ENCODE results near the gene PON3. TPM values are rescaled to one million over a fixed set of nuclear protein-coding genes. Genes with fewer than 3 reads are reported as not detected.

The PON3 gene
- polyA plus RNA-seq, 3 donors, result 2.2 to 2.5 (median 2.3) TPM

- no peak for DNase-seq (ENCODE audit: extremely low read depth in 1 of 11, low read depth in 9 of 11, low spot score in 4 of 11)
Measured at GRCh38 chr7:95373323-95373722, 22.9 kb downstream of the PON3 start.

DNA sequence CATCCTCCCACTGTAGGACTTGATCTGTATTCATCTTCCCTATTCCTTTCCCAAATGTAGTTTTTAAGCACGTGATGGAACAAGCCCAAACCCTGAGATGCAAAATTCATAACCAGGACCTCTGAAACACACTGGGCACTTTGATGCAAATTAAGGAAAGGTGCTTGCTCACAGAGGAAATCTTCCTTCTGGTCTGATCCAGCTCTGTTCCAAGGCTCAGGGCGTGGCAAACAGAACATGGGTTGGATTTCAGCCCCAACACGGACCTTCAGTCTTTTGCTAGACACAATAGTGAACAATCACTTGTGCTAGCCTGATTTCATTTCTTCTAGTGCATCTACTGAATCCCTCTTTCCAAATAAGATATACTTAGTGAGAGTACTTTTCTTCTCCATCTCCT, 27.9 kb downstream of the PON3 start:
- no peak for DNase-seq (ENCODE audit: extremely low read depth in 1 of 11, low read depth in 9 of 11, low spot score in 4 of 11)

DNA sequence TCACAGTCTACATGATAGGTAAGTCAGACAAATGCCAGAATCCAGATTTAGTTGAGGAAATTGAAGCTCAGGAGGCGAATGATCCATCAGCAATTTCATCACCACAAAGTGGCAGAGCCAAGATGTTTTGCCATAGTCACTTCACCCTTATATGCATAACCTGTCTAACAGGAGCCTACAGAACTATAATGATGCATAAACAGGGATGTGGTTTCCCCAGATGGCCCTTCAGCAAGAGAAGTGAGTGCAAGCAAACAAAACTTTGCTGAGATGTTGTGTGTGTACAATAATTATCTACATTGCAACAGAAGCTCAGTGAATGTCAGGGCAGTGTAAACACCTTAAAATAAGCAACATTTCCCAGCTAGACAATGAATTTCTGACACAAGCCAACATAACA, 28.6 kb downstream of the PON3 start:
- no peak for DNase-seq (ENCODE audit: extremely low read depth in 1 of 11, low read depth in 9 of 11, low spot score in 4 of 11)

GRCh38 chr7:95365151-95365550, 31.0 kb downstream of the PON3 start:
- DNase-seq (ENCODE audit: extremely low read depth in 1 of 11, low read depth in 9 of 11, low spot score in 4 of 11), result no peak

DNA sequence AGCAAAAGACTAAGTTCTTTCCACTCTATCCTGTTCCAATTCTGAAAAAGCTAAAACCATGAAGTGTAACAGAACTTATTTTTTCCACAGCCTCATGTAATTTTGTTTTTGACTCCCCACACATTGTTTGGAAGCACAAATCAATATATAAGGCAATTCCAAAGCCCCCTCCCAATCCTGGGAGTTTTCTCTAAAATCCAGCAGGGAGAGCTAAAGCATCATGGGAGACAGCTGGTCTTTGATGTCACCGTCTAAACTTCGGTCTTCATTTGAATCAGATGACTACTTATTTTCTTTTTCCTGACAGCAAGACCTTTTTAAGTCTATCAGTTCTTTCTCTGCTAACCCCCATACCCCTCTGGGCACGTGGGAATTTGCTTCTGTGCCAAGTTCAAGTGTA, 38.6 kb downstream of the PON3 start:
- DNase-seq (ENCODE audit: extremely low read depth in 1 of 11, low read depth in 9 of 11, low spot score in 4 of 11), result no peak

DNA sequence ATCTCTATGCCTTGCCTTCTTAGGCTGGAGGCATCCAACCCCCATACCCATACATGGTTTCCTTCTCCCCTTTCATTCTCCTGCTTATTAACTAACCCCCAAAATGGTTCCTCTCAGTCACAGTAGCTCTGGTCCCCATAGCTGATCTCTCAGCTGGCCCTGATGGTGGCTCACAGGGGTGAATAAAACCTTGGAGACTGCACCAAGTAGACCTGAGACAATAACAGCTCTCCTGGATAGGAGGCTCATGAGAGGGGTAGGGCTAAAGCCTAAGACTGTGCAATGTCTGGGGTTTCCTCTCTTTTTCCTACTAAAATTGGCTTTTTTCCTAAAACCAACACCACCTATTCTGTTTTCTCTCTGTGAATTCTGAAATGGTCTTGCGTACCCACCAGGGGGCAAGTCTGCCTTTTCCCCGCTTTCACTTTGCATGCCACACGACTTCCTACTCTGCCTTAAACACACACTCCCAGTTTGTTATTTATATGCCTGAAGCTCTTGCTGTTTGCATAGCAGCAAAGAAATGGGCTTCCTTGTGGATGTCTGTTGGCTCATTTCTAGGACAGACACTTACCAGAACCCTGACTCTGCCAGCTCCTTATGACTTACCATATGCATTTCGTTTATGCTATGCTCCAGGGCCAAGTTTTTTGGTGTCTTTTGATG, 53.4 kb downstream of the PON3 start:
- DNase-seq (ENCODE audit: extremely low read depth in 1 of 11, low read depth in 9 of 11, low spot score in 4 of 11), result no peak

DNA sequence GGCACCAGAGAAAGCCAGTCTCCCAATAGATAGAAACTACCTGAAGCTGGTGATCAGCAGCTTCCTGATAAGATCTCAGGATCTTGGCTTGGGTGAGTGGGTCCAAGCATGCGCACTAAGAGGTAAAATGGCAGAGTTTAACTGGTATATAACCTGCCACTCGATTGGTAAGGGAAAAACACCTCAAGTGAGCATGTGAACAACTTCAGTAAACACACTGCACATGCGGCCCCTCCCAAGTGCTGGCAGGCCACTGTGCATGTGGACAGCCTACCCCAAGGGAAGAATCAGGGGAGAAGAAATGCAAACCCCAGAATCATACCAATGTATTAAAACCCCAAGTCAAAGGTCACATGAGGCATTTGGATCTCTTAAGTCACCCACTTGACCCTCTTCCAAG, 54.1 kb downstream of the PON3 start:
- DNase-seq (ENCODE audit: extremely low read depth in 1 of 11, low read depth in 9 of 11, low spot score in 4 of 11), result no peak

DNA sequence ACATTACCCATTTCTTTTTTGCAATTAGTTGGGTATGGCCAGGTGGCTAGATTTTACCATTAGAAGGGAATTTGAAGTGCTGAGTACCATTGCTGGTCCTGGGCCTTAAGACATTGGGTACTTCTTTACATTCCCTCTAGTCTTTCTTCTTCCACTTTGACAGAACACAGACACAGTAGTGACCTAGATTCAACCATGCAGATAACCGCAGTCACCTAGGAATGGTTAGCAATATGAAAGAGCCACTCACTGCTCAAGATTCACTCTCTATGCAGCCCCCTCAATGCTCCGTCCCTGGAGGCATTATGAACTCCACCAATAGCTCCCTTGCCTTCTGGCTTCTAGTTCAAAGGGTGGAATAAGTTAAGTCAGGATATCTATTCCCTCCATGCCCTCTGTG, 55.7 kb downstream of the PON3 start:
- DNase-seq (ENCODE audit: extremely low read depth in 1 of 11, low read depth in 9 of 11, low spot score in 4 of 11), result no peak

DNA sequence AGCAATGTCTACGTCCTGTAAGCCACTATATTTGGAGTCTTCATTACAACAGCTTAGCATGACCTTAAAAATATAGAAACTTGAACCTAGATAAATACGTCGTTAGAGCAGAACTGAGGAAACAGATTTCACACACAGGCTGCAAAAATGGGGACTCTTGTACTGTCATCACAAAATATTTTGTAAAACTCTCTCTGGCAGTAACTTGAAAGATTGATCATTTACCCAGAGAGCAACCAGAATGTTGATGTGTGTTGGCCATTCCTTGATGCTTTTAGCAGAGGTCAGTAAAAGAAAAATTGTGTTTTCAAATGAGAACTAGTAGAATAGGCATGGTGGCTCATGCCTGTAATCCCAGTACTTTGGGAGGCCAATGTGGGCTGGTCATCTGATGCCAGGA, 57.3 kb downstream of the PON3 start:
- no peak for DNase-seq (ENCODE audit: extremely low read depth in 1 of 11, low read depth in 9 of 11, low spot score in 4 of 11)

DNA sequence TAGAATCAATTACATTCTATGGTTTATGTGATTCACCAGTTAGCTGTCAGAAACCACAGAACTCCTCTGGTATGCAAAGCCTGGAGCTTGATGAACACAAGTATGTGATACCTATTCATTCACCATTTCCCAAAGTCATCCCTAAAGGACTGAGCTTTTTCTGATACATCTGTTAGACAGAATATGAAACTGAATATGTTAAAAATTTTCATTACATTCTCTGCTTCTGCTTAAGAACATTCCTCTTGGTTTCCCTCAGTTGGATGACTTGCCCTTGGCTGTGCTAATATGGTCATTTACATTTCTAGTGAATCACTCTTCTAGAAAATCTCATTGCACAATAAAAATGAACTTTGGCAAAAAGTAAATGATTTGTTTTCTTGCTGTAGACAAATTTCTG, 61.1 kb downstream of the PON3 start:
- DNase-seq (ENCODE audit: extremely low read depth in 1 of 11, low read depth in 9 of 11, low spot score in 4 of 11), result no peak

DNA sequence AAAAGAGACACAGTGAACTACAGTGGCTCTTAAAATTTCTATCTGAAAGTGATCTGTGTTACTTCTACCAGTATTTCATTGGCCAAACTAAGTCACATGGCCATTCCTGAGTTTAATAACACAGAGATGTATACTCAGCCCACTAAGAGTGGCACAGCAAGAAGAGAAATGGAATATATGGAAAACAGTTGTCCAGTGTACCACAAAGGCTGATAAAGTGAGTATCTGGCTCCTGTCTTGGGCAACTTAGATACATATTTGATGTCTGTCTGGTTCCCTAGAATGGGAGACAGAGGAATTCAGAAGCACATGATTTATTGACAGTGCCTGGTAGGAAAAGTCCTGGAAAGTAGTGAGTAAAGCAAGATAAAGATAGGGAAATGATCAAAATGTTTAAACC, 61.7 kb downstream of the PON3 start:
- DNase-seq (ENCODE audit: extremely low read depth in 1 of 11, low read depth in 9 of 11, low spot score in 4 of 11), result no peak

DNA sequence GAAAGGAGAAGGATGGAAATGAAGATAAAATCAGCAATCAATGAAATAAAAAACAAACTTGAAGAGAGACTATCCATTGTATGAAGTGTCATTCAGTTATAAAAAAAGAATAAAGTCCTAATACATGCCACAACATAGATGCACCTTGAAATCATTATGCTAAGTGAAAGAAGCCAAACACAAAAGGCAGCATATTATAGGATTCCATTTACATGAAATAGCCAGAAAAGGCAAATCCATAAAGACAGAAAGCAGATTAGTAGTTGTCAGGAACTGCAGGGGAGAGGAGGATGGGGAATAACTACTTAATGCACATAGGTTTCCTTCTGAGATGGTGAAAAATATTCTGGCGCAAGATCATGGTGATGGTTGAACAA, 65.2 kb downstream of the PON3 start:
- DNase-seq (ENCODE audit: extremely low read depth in 1 of 11, low read depth in 9 of 11, low spot score in 4 of 11), result no peak

DNA sequence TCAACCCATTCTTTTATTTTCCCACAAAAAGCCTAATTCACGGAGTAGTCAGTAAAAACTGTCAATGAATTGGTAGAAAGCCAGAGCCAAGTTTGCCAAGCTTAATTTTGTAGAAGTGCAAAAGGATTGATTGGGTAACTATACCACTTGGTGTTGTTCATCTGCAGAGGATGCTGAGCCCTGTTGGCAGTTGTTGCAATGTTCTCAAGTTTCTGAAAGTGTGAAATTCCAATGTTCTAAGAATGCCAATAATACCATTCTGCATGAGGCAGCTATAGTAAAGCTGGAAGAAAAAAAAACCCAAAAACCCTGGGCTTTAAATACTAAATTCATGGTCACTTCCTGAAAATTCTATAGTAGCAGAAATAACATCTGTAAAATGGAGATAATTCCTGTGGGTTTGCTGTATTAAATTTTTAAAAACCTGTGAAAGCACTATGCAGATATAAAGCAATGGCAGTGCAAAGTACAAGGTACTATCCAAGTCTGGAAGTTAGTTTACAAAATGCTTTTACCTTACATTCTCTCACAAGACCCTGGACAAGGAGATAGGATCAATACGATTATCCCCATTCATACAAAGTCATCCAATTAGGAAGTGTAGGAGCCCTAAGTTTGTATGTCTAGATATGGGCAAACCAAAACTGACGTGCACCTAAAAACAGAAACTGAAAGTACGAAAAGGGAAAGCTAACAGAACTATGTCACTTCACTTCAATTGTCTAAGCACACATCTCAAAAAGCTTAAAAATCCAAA, 65.8 kb downstream of the PON3 start:
- no peak for DNase-seq (ENCODE audit: extremely low read depth in 1 of 11, low read depth in 9 of 11, low spot score in 4 of 11)

DNA sequence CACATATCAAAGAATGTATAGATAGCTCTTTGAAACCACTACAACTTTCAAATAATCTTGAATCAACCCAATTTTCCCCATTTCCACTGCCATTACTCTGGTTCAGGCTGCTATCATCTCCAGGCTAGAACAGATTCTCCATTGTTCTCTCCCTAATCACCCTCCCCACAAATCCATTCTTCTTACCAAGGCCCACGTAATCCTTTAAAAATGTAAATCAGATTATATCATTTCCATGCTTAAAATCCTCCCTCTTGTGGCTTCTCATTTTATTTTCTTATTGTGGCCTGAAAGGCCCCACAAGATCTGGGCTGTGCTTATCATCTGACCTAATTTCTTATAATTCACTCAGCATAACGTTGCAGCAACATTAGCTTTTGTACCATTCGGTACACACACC, 68.8 kb downstream of the PON3 start:
- no peak for DNase-seq (ENCODE audit: extremely low read depth in 1 of 11, low read depth in 9 of 11, low spot score in 4 of 11)

DNA sequence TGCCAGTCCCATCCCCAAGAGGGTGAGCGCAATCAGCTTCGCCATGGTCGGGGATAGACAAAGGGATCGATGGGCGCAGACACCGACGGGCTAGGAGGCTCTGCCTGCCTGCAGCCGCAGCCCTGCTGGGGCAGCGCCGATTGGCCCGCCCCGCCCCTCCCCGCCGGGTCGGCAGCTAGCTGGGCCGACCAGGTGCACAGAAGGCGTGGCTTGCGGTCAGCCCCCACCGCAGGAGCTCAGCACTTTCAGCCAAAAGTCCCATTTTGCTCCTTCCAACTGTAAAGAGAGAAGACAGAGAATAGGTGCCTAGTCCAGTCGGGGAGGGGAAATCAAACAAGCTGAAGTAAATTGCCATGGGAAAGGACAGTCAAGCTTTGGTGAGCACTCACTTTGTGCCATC, 71.7 kb downstream of the PON3 start, which contains the start of gene PON1:
Gene PON1 (minus strand): TSS at position 102 of the 400 bp plus-strand sequence. CDS start 57 bp downstream, at position 45.
- DNase-seq (ENCODE audit: extremely low read depth in 1 of 11, low read depth in 9 of 11, low spot score in 4 of 11), result no peak

- DNase-seq (ENCODE audit: extremely low read depth in 1 of 11, low read depth in 9 of 11, low spot score in 4 of 11), result no peak
Measured at GRCh38 chr7:95323410-95324129, 72.6 kb downstream of the PON3 start.

DNA sequence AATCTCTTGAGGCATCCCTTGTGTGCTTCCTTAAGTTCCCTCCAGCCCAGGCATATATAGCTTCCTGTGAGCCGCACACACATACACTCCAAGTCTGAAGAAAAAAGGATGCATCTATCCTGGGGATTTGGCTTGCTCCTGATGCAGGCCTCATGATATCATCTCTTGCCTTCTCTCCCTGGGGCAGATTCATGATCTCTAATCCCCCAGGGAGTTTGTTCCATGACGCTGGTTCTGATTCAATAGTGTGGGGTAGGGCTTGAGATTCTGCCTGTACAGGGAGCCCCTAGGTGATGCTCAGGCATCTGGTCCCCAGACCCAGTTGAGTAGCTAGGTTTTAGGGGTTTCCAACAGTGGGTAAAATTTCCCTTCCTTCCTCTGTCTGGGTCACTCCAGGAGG, 73.3 kb downstream of the PON3 start:
- no peak for DNase-seq (ENCODE audit: extremely low read depth in 1 of 11, low read depth in 9 of 11, low spot score in 4 of 11)

GRCh38 chr7:95322396-95322795, 73.8 kb downstream of the PON3 start:
- DNase-seq (ENCODE audit: extremely low read depth in 1 of 11, low read depth in 9 of 11, low spot score in 4 of 11), result no peak

DNA sequence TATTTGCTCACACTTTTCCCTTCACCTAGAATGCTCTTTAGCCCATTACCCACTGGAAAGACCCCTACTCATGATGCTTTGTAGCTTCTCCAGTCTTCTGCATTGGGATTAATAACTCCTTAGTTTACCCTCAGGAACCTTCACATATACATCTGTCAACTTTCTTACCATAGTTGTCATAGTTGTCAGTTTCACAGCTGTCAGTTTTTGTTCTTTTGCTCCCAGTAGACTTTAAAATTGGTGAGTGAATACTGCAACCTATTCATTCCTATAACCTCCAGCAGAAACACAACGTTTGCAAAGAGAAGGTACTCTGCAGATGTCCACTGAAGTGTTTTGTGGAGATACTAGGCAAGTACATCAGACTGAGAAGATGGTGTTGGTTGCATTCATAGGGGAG, 74.5 kb downstream of the PON3 start:
- DNase-seq (ENCODE audit: extremely low read depth in 1 of 11, low read depth in 9 of 11, low spot score in 4 of 11), result no peak

DNA sequence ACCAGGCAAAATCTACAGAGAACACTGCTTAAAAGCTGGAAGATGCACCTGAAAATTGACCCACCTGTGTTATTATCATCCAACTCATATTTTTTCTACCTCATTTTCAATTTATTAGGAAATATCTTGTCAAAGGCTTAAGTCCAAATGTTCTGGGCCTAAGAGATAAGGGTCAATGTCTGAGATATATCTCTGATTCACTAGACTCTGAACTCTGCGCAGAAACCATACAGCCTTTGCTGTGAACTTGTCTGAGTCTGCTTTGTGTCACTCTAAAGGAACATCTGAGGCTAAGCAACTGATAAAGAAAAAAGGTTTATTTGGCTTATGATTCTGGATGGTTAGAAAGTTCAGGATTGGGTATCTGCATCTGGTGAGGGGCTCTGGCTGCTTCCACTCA, 75.5 kb downstream of the PON3 start:
- DNase-seq (ENCODE audit: extremely low read depth in 1 of 11, low read depth in 9 of 11, low spot score in 4 of 11), result no peak

All from renal cortex interstitium (tissue), 11 donors.